ENCODE measurements around the gene LCN15.

DNA sequence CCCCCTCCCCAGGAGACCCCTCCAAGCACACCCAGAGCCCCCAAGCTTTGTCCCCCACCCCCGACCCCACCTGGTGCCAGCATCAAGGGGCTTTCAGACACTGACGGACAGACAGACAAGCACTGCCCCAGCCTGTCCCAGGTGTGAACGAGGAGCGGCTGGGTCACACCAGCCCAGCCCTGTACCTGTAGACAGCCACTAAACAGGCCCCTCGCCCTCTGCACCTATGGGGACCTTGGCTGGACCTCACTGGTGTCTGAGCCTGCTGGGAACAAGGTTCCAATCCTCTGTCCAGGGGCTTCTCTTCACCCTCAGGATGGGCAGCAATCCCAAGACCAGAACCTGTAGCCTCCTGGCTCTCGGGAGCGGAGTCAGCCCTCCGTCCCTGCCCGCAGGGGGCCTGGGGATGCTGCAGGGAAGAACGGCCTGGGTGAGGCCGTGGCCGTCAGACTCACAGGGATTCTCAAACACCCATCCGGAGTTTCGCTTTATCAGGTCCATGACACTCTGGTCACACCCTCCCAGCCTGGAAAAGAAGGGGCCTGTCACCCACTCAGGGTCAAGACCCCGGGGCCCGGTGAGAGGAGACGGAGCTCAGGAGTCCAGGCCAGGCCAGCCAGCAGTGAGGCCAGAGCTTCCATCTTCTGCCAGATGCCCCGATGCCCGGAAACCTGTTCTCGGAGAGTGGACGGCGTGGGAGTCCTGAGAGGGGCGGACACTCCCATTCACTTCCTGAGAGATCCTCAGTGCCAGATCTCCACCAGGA lies 18.7 kb downstream of the LCN15 start:
- no peak for TF ChIP-seq POLR2A (IDR thresholded peaks at IDR 0.05)
- no peak for TF ChIP-seq EP300 (IDR thresholded peaks at IDR 0.05; ENCODE audit: low read depth)
- TF ChIP-seq, protein P1, sequence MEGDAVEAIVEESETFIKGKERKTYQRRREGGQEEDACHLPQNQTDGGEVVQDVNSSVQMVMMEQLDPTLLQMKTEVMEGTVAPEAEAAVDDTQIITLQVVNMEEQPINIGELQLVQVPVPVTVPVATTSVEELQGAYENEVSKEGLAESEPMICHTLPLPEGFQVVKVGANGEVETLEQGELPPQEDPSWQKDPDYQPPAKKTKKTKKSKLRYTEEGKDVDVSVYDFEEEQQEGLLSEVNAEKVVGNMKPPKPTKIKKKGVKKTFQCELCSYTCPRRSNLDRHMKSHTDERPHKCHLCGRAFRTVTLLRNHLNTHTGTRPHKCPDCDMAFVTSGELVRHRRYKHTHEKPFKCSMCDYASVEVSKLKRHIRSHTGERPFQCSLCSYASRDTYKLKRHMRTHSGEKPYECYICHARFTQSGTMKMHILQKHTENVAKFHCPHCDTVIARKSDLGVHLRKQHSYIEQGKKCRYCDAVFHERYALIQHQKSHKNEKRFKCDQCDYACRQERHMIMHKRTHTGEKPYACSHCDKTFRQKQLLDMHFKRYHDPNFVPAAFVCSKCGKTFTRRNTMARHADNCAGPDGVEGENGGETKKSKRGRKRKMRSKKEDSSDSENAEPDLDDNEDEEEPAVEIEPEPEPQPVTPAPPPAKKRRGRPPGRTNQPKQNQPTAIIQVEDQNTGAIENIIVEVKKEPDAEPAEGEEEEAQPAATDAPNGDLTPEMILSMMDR (IDR thresholded peaks at IDR 0.05): no peak

Data from transverse colon (tissue), 3 donors.